Parathyroid adenoma (tissue), 2 donors: ENCODE measurements around the gene SLC25A21.

ENCODE experiments used
- H2AFZ ChIP-seq: fragments of 300-600 bp; sonication (generic); one replicate; pipeline ENCODE4 v1.7.0; 2017; ENCODE audit warnings: antibody characterized with exemption, mild to moderate bottlenecking
- H3K27ac ChIP-seq: fragments of 300-600 bp; sonication (generic); one replicate; pipeline ENCODE4 v1.7.0; 2017
- H3K27me3 ChIP-seq: fragments of 300-600 bp; sonication (generic); one replicate; pipeline ENCODE4 v1.7.0; 2017; ENCODE audit warnings: low read length; ENCODE audit not compliant: control insufficient read depth, insufficient read depth
- H3K36me3 ChIP-seq: fragments of 300-600 bp; sonication (generic); one replicate; pipeline ENCODE4 v1.7.0; 2017; ENCODE audit warnings: low read length; ENCODE audit not compliant: control insufficient read depth, insufficient read depth
- H3K4me1 ChIP-seq: fragments of 300-600 bp; sonication (generic); one replicate; pipeline ENCODE4 v1.7.0; 2017; ENCODE audit warnings: control low read depth
- H3K4me2 ChIP-seq: fragments of 300-600 bp; sonication (generic); one replicate; pipeline ENCODE4 v1.7.0; 2017; ENCODE audit warnings: low read length
- H3K4me3 ChIP-seq: fragments of 300-600 bp; sonication (generic); one replicate; pipeline ENCODE4 v1.7.0; 2017; ENCODE audit warnings: low read depth, low read length
- H3K79me2 ChIP-seq: fragments of 300-600 bp; sonication (generic); one replicate; pipeline ENCODE4 v1.7.0; 2017; ENCODE audit warnings: control low read depth
- H3K9ac ChIP-seq: fragments of 300-600 bp; sonication (generic); one replicate; pipeline ENCODE4 v1.7.0; 2017; ENCODE audit warnings: mild to moderate bottlenecking
- H3K9me3 ChIP-seq: fragments of 300-600 bp; sonication (generic); one replicate; pipeline ENCODE4 v1.7.0; 2017; ENCODE audit warnings: low read length; ENCODE audit not compliant: control insufficient read depth
- TF ChIP-seq, protein P1 (sequence below): fragments of 300-600 bp; sonication (generic); IDR thresholded peaks from one replicate; pipeline ENCODE4 v1.7.0; 2017; ENCODE audit warnings: antibody characterized with exemption, mild to moderate bottlenecking
- donor health status: primary hyperparathyroidism.

Gene SLC25A21

DNA sequence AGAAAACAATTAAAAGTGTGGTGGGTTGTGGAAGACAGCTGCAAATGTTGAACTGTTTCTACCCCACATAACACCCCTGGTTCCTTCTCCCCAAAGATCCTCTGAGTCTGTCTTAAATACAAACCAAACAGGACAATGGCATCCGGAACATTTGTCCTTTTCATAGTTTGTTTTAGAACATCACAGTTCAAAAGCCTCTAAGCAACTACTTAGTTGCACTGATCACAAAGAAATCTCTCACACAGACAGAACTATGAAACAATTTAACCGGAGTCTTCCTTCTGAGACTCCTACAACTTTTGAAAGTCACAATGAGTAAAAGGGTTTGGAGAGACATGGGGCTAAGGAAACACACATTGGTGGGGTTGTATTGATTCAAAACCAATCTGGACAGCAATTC is 125.6 kb downstream of the SLC25A21 start:
- Histone ChIP-seq H3K27me3 (no peaks in the 10 kb centered on the region), H3K27ac (no peak overlapping the region), H3K4me1 (no peaks in the 10 kb centered on the region), H3K36me3 (no peaks in the 10 kb centered on the region), H2AFZ (no peak overlapping the region), H3K9ac (no peak overlapping the region), H3K9me3 (no peaks in the 10 kb centered on the region), H3K79me2 (no peaks in the 10 kb centered on the region), H3K4me3 (no peak overlapping the region), H3K4me2 (no peak overlapping the region)
- TF ChIP-seq, protein P1, sequence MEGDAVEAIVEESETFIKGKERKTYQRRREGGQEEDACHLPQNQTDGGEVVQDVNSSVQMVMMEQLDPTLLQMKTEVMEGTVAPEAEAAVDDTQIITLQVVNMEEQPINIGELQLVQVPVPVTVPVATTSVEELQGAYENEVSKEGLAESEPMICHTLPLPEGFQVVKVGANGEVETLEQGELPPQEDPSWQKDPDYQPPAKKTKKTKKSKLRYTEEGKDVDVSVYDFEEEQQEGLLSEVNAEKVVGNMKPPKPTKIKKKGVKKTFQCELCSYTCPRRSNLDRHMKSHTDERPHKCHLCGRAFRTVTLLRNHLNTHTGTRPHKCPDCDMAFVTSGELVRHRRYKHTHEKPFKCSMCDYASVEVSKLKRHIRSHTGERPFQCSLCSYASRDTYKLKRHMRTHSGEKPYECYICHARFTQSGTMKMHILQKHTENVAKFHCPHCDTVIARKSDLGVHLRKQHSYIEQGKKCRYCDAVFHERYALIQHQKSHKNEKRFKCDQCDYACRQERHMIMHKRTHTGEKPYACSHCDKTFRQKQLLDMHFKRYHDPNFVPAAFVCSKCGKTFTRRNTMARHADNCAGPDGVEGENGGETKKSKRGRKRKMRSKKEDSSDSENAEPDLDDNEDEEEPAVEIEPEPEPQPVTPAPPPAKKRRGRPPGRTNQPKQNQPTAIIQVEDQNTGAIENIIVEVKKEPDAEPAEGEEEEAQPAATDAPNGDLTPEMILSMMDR, result no peak

DNA sequence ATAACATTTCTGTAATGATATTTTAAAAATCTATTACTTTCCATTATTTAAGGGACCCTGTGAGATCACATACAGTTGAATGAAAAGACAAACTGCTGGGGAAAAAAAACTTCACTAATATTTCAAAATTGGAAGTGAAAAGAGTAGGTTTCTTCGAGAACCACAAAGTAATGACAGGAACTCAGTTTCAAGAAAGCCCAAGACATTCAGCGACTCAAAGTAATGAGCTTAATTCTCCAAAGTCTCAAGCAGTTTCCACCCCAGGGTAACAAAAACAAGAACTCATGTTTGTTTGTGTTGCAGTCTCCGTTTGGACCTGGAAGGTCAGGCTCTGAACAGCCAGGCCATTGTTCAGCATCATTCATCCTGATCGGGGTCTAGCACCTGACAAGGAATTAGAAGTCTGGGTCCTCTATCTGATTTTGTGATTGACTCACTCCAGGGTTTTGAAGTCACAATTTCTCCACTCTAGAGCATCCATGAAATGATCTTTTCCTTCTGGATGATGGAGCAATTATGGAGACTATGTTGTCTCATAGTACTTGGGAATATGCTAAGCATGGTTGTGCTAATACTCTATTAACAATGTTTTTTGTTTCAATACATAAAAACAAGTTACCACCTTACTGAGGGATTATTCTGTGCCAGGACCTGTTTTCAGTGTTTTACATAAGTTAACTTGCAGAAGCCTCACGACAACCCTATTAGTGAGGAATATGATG is 126.9 kb downstream of the SLC25A21 start:
- no peaks in the 10 kb centered on the region for H3K9me3 ChIP-seq
- H3K79me2 ChIP-seq, result no peaks in the 10 kb centered on the region
- no peak overlapping the region for H3K4me2 ChIP-seq
- H3K4me1 ChIP-seq, result no peaks in the 10 kb centered on the region
- no peak overlapping the region for H3K27ac ChIP-seq
- TF ChIP-seq, protein P1, result no peak
- H3K4me3 ChIP-seq, result no peak overlapping the region
- H3K9ac ChIP-seq, result no peak overlapping the region
- no peaks in the 10 kb centered on the region for H3K36me3 ChIP-seq
- H3K27me3 ChIP-seq, result no peaks in the 10 kb centered on the region
- no peak overlapping the region for H2AFZ ChIP-seq

DNA sequence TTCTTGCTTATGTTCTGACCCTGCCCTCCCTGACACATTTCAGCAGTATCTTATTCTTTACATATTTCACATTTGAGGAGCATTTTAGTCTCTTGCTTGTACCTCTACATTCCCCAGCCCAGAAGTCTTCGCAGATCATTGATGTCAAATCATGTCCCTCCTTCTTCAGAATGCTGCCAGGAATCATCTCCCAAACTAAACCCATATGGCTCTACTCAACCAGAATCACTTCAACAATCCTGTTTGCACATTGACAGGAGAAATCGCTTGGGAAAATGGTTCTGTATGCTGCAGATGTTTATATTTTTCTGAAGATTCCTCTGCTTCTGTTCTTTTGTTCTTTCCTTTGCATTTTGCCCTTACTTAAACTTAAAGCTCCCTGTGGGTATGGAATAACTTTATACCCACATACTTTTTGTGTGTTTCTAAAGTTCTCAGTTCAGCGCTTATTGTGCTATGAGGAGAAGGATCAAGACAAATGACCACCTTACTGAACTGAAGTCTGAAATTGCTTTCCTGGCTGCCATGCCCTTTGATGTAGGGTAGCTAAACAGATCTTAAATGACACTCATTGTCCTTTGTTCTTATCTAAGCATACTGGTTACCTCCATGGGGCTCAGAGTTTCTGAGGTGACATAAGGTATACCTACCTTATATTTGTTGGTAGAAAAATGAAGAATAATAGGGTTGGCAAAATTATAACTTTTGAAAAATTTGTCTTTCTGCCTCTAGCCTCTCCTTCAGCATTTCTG is 134.6 kb downstream of the SLC25A21 start:
- H3K4me3 ChIP-seq, result no peak overlapping the region
- H3K4me1 ChIP-seq, result no peaks in the 10 kb centered on the region
- no peaks in the 10 kb centered on the region for H3K27me3 ChIP-seq
- H3K9me3 ChIP-seq, result no peaks in the 10 kb centered on the region
- no peak overlapping the region for H3K27ac ChIP-seq
- no peak overlapping the region for H2AFZ ChIP-seq
- H3K4me2 ChIP-seq, result no peak overlapping the region
- no peaks in the 10 kb centered on the region for H3K36me3 ChIP-seq
- no peak overlapping the region for H3K9ac ChIP-seq
- H3K79me2 ChIP-seq, result no peaks in the 10 kb centered on the region
- TF ChIP-seq, protein P1, result no peak

DNA sequence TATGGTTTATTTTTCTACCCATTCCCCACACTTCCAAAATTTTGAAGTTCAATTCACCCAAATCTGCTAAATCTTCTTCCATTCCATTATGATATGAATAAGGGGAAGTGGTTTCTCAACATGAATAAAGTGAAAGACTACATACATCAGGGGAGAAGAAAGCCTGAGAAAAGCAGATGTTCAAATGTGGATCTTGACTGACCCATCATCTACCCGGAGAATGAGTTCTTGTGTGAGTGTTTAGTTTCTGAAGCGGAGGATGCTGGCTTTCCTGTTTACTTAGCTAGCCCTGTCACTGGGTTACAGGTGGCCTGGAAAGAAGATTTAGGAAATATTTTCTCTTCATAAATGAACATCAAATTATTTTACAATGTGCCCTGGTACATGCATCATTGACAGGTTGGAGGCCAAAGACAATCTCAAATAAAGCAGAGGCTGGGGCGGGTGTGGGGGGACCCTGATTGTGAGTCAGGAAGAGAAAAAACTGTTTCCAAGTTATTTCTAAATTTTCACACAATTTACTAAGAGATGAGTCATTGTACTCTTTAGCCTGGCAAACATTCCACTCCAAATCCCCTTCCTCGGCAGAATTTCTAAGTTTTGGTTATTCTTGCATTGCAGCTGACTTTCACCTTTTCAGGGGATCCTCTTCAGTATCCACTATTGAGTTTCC is 135.6 kb downstream of the SLC25A21 start:
- H3K27ac ChIP-seq, result no peak overlapping the region
- TF ChIP-seq, protein P1, result no peak

More for the DNA sequence above, 135.6 kb downstream of the SLC25A21 start:
- Histone ChIP-seq H3K36me3 (no peaks in the 10 kb centered on the region), H3K9ac (no peak overlapping the region), H3K9me3 (no peaks in the 10 kb centered on the region), H3K4me3 (no peak overlapping the region), H2AFZ (no peak overlapping the region), H3K79me2 (no peaks in the 10 kb centered on the region), H3K27me3 (no peaks in the 10 kb centered on the region), H3K4me2 (no peak overlapping the region), H3K4me1 (no peaks in the 10 kb centered on the region)
